Breast epithelium (tissue), 3 donors: ENCODE measurements around the gene NCKAP5.

Source experiments
- CTCF ChIP-seq, 3 donors: fragments of 450-650 bp; IDR thresholded peaks; one replicate each; pipeline ENCODE4 v1.5.1; 2016 to 2017; ENCODE audit warnings: antibody characterized with exemption in 3 of 3, mild to moderate bottlenecking in 3 of 3, moderate library complexity in 3 of 3
- POLR2AphosphoS5 ChIP-seq, 3 donors: sonication (generic); formaldehyde crosslinking; IDR thresholded peaks; one replicate each; pipeline ENCODE4 v1.6.1; 2017; ENCODE audit warnings: antibody characterized with exemption in 3 of 3

- TF ChIP-seq CTCF (IDR thresholded peaks at IDR 0.05): no peak
- TF ChIP-seq POLR2AphosphoS5 (IDR thresholded peaks at IDR 0.05): no peak
These were observed 376.2 kb downstream of the NCKAP5 start for GRCh38 chr2:133192028-133192427.
